NK-92 (cell line): Measurements from ENCODE around the gene OR7A5.
"Not testable (repeated sequence)": the region's sequence is repeated elsewhere in the genome, so short reads cannot be mapped to it uniquely, and the experiment has no call there.

Experiments
- DNase-seq: peaks from one replicate; lab custom pipeline; 2025; ENCODE audit not compliant: unreplicated experiment; lab: John Stamatoyannopoulos, UW

The OR7A5 gene

GRCh38 chr19:14785102-14785793, 49.7 kb downstream of the OR7A5 start:
- not testable (repeated sequence) for DNase-seq

- DNase-seq = not testable (repeated sequence)
Measured at GRCh38 chr19:14784730-14785101, 50.3 kb downstream of the OR7A5 start.

- not testable (repeated sequence) for DNase-seq
Measured at GRCh38 chr19:14783410-14783998, 51.5 kb downstream of the OR7A5 start.

GRCh38 chr19:14782626-14783409, 52.2 kb downstream of the OR7A5 start:
- no peak for DNase-seq

GRCh38 chr19:14781713-14782536, 53.1 kb downstream of the OR7A5 start:
- DNase-seq = not testable (repeated sequence)

- DNase-seq = not testable (repeated sequence)
Measured at GRCh38 chr19:14780622-14781225, 54.3 kb downstream of the OR7A5 start.

GRCh38 chr19:14779151-14779550, 55.8 kb downstream of the OR7A5 start:
- DNase-seq = no peak

- not testable (repeated sequence) for DNase-seq
Measured at GRCh38 chr19:14778110-14778845, 56.7 kb downstream of the OR7A5 start, which contains the start of gene ADGRE2. Gene ADGRE2 (minus strand): TSS chr19:14778560. CDS start chr19:14776756, 1,804 bp downstream.

- DNase-seq = not testable (repeated sequence)
Measured at GRCh38 chr19:14777645-14778044, 57.3 kb downstream of the OR7A5 start.
